H1 (cell line): Measurements from ENCODE around the gene CPNE5. TPM values are rescaled to one million over a fixed set of nuclear protein-coding genes. Genes with fewer than 3 reads are reported as not detected.

Source experiments
- CTCF ChIA-PET: fragments of 300-600 bp; sonication (Branson Sonifier 250); formaldehyde crosslinking; loops from one replicate; lab custom pipeline; 2021; ENCODE audit not compliant: partially characterized antibody; lab: Charles Lee
- POLR2A ChIA-PET: fragments of 300-600 bp; sonication (Branson Sonifier 250); formaldehyde crosslinking; loops from one replicate; lab custom pipeline; 2021; ENCODE audit warnings: inconsistent platforms; ENCODE audit not compliant: partially characterized antibody; lab: Charles Lee
- DNase-seq, 2 experiments: peaks; one replicate each; pipeline versions ENCODE4 v3.0.0 to v3.0.0-alpha.2; 2010 to 2022; ENCODE audit warnings: low spot score in 2 of 2, low read depth in 1 of 2, mixed read lengths in 1 of 2
- FAIRE-seq: peaks from 2 replicates; lab custom pipeline; 2011; peaks lifted over from hg19 to GRCh38; lab: Jason Lieb, UNC
- H2AFZ ChIP-seq: 2 replicates; pipeline ENCODE4 v1.8.1; 2012; ENCODE audit warnings: low read length, inconsistent platforms
- H2AK5ac ChIP-seq: 2 replicates; pipeline ENCODE4 v1.6.1; 2013; ENCODE audit warnings: low read depth, low read length
- H2BK120ac ChIP-seq: replicated peaks from 2 replicates; pipeline ENCODE3; 2013; ENCODE audit warnings: low read depth, low read length, inconsistent platforms
- H2BK12ac ChIP-seq: 2 replicates; pipeline ENCODE4 v1.6.1; 2013; ENCODE audit warnings: low read depth, low read length
- H2BK15ac ChIP-seq: 2 replicates; pipeline ENCODE4 v1.6.1; 2013; ENCODE audit warnings: low read length
- H2BK20ac ChIP-seq: 2 replicates; pipeline ENCODE4 v1.6.1; 2013; ENCODE audit warnings: low read length
- H2BK5ac ChIP-seq: 2 replicates; pipeline ENCODE4 v1.6.1; 2013; ENCODE audit warnings: low read depth, low read length
- H3K14ac ChIP-seq: 2 replicates; pipeline ENCODE4 v1.6.1; 2013; ENCODE audit warnings: inconsistent platforms; ENCODE audit not compliant: insufficient read length
- H3K18ac ChIP-seq: 2 replicates; pipeline ENCODE4 v1.6.1; 2013; ENCODE audit warnings: low read length; ENCODE audit errors: extremely low read depth
- H3K23ac ChIP-seq: 2 replicates; pipeline ENCODE4 v1.6.1; 2013; ENCODE audit warnings: inconsistent platforms; ENCODE audit not compliant: insufficient read length
- H3K23me2 ChIP-seq: 2 replicates; pipeline ENCODE4 v1.6.1; 2013; ENCODE audit warnings: low read depth, low read length
- H3K27ac ChIP-seq: 2 replicates; pipeline ENCODE4 v1.6.1; 2011; ENCODE audit warnings: low read depth, low read length, inconsistent platforms
- H3K27me3 ChIP-seq, 4 experiments: replicated peaks in 1 of 4; 1 replicate in 1 of 4; 2 replicates in 3 of 4; pipeline versions ENCODE4 v1.6.1 to v1.8.1; 2011 to 2013; ENCODE audit warnings: low read length in 3 of 4, mild to moderate bottlenecking in 3 of 4, inconsistent platforms in 2 of 4, mixed read lengths in 2 of 4, moderate library complexity in 1 of 4; ENCODE audit not compliant: control insufficient read depth in 3 of 4, insufficient read depth in 3 of 4; ENCODE audit errors: extremely low read depth in 1 of 4
- H3K36me3 ChIP-seq, 4 experiments: 2 replicates each; pipeline versions ENCODE4 v1.6.1 to v1.8.1; 2011 to 2013; ENCODE audit warnings: mild to moderate bottlenecking in 4 of 4, low read length in 3 of 4, moderate library complexity in 2 of 4, control low read depth in 1 of 4, inconsistent platforms in 1 of 4; ENCODE audit not compliant: insufficient read depth in 4 of 4, control insufficient read depth in 2 of 4
- H3K4ac ChIP-seq: replicated peaks from 2 replicates; pipeline ENCODE3; 2013; ENCODE audit warnings: low read length, low read depth, mixed read lengths, inconsistent platforms; ENCODE audit not compliant: insufficient read length
- H3K4me1 ChIP-seq, 4 experiments: replicated peaks in 1 of 4; 1 replicate in 1 of 4; 2 replicates in 3 of 4; pipeline versions ENCODE4 v1.6.1 to v1.8.1; 2011 to 2013; ENCODE audit warnings: low read length in 3 of 4, inconsistent platforms in 2 of 4, mixed read lengths in 1 of 4; ENCODE audit not compliant: insufficient read depth in 4 of 4, control insufficient read depth in 3 of 4
- H3K4me2 ChIP-seq, 2 experiments: 2 replicates each; pipeline versions ENCODE4 v1.6.1 to v1.8.1; 2011 to 2013; ENCODE audit warnings: low read depth in 2 of 2, low read length in 2 of 2, control low read depth in 1 of 2, inconsistent platforms in 1 of 2, mild to moderate bottlenecking in 1 of 2; ENCODE audit not compliant: insufficient read depth in 1 of 2
- H3K4me3 ChIP-seq, 4 experiments: fragments of 200-600, 300-600 bp in 1 of 4; sonication (generic), shearing (Covaris generic), sonication (Bioruptor Twin) in 1 of 4; 2 replicates each; pipeline versions ENCODE4 v1.5.1 to v1.8.1; 2011 to 2016; ENCODE audit warnings: low read length in 4 of 4, low read depth in 3 of 4, control low read depth in 2 of 4, inconsistent platforms in 2 of 4, mild to moderate bottlenecking in 2 of 4, mixed read lengths in 1 of 4, moderate library complexity in 1 of 4; ENCODE audit not compliant: insufficient read depth in 2 of 4; ENCODE audit errors: extremely low read depth in 1 of 4
- H3K56ac ChIP-seq: replicated peaks from 2 replicates; pipeline ENCODE3; 2013; ENCODE audit warnings: low read depth, mild to moderate bottlenecking, mixed read lengths, low read length, inconsistent platforms; ENCODE audit not compliant: insufficient read length
- H3K79me1 ChIP-seq: 2 replicates; pipeline ENCODE4 v1.6.1; 2013; ENCODE audit warnings: low read depth, low read length, control low read depth
- H3K79me2 ChIP-seq, 2 experiments: 2 replicates each; pipeline versions ENCODE4 v1.6.1 to v1.8.1; 2012 to 2013; ENCODE audit warnings: low read length in 2 of 2, mild to moderate bottlenecking in 2 of 2, inconsistent platforms in 1 of 2; ENCODE audit not compliant: insufficient read depth in 2 of 2, control insufficient read depth in 1 of 2
- H3K9ac ChIP-seq, 4 experiments: replicated peaks in 1 of 4; 1 replicate in 1 of 4; 2 replicates in 3 of 4; pipeline versions ENCODE4 v1.6.1 to v1.8.1; 2011 to 2013; ENCODE audit warnings: low read depth in 3 of 4, low read length in 3 of 4, control low read depth in 2 of 4, mild to moderate bottlenecking in 2 of 4, moderate library complexity in 2 of 4, inconsistent platforms in 1 of 4; ENCODE audit errors: extremely low read depth in 1 of 4
- H3K9me3 ChIP-seq, 2 experiments: 2 replicates each; pipeline versions ENCODE4 v1.6.1 to v1.8.1; 2012 to 2013; ENCODE audit warnings: mild to moderate bottlenecking in 2 of 2, moderate library complexity in 2 of 2, control low read depth in 1 of 2, inconsistent platforms in 1 of 2, low read depth in 1 of 2, low read length in 1 of 2, mixed read lengths in 1 of 2; ENCODE audit not compliant: insufficient read depth in 2 of 2
- H4K20me1 ChIP-seq, 2 experiments: replicated peaks in 1 of 2; 2 replicates each; pipeline versions ENCODE3 to v1.8.1; 2011 to 2013; ENCODE audit warnings: inconsistent platforms in 2 of 2, low read length in 2 of 2, mild to moderate bottlenecking in 1 of 2; ENCODE audit not compliant: insufficient read depth in 2 of 2, control insufficient read depth in 1 of 2
- H4K5ac ChIP-seq: 2 replicates; pipeline ENCODE4 v1.6.1; 2013; ENCODE audit warnings: low read length, low read depth, mixed read lengths, inconsistent platforms; ENCODE audit not compliant: insufficient read length
- H4K8ac ChIP-seq: 2 replicates; pipeline ENCODE4 v1.8.0; 2013; ENCODE audit warnings: mild to moderate bottlenecking, moderate library complexity, low read length, inconsistent platforms; ENCODE audit not compliant: insufficient read depth; ENCODE audit errors: extremely low read depth
- H4K91ac ChIP-seq: replicated peaks from 2 replicates; pipeline ENCODE3; 2013; ENCODE audit warnings: low read length, mixed read lengths, inconsistent platforms; ENCODE audit not compliant: insufficient read length
- FOSL1 ChIP-seq: IDR thresholded peaks from 2 replicates; pipeline ENCODE4 v1.6.1; 2011; ENCODE audit warnings: mild to moderate bottlenecking, low read depth, low read length, moderate library complexity; ENCODE audit not compliant: insufficient read depth
- PHF8 ChIP-seq: fragments of 200-600 bp; sonication (generic); conservative IDR thresholded peaks from 2 replicates; pipeline ENCODE4 v1.7.1; 2012; ENCODE audit warnings: low read depth, mild to moderate bottlenecking, inconsistent platforms, low read length, moderate library complexity
- WGBS, 2 experiments: shearing (Covaris generic) in 1 of 2; methylation state at CpG; one replicate each; pipeline versions ENCODE4 v1.1.6 to v1.1.7; 2013 to 2015; ENCODE audit warnings: low lambda C conversion rate in 2 of 2, mixed read lengths in 2 of 2, inconsistent platforms in 1 of 2, low coverage in 1 of 2, missing lambda C conversion rate in 1 of 2; ENCODE audit not compliant: insufficient replicate concordance in 2 of 2, insufficient coverage in 1 of 2, insufficient read length in 1 of 2; ENCODE audit errors: extremely low coverage in 1 of 2, missing lambda C conversion rate in 1 of 2; 5-methylcytosine and 5-hydroxymethylcytosine counted together
- polyA plus RNA-seq, 7 experiments: library from polyadenylated mRNA; depleted of rRNA in 3 of 7; stranded (reverse) in 5 of 7; unstranded in 2 of 7; fragments of >200 nt in 5 of 7; fragments of 200-250 nt in 2 of 7; gene quantifications; 1 replicate in 5 of 7; 2 replicates in 1 of 7; 4 replicates in 1 of 7; pipeline versions ENCODE4 v1.2.1 to v1.2.3, GENCODE V29; 2011 to 2013; ENCODE audit warnings: missing spikeins in 2 of 7, mixed read lengths in 2 of 7
- total RNA-seq: library from RNA; stranded (reverse); fragmentation: NEBNext Ultra II Directional; extraction: Animal tissue kit (Norgen Biotek cat#: 25700); gene quantifications from 2 replicates; pipeline ENCODE4 v1.2.1, GENCODE V29; 2021
- TF ChIP-seq, protein P1 (sequence below), 3 experiments: IDR thresholded peaks; 1 replicate in 2 of 3; 2 replicates in 1 of 3; pipeline versions ENCODE4 v1.5.1 to v1.6.1; 2011; ENCODE audit warnings: low read length in 3 of 3, mild to moderate bottlenecking in 3 of 3, inconsistent platforms in 2 of 3, low read depth in 1 of 3, moderate library complexity in 1 of 3; ENCODE audit not compliant: insufficient read depth in 1 of 3; ENCODE audit errors: control extremely low read depth in 1 of 3

The CPNE5 gene
- total and polyA plus RNA-seq, 2 of the 8 experiments (the other 6 are each of a cell fraction or from before 2014, with no cell fraction given): 0.88 to 1.8 TPM

DNA sequence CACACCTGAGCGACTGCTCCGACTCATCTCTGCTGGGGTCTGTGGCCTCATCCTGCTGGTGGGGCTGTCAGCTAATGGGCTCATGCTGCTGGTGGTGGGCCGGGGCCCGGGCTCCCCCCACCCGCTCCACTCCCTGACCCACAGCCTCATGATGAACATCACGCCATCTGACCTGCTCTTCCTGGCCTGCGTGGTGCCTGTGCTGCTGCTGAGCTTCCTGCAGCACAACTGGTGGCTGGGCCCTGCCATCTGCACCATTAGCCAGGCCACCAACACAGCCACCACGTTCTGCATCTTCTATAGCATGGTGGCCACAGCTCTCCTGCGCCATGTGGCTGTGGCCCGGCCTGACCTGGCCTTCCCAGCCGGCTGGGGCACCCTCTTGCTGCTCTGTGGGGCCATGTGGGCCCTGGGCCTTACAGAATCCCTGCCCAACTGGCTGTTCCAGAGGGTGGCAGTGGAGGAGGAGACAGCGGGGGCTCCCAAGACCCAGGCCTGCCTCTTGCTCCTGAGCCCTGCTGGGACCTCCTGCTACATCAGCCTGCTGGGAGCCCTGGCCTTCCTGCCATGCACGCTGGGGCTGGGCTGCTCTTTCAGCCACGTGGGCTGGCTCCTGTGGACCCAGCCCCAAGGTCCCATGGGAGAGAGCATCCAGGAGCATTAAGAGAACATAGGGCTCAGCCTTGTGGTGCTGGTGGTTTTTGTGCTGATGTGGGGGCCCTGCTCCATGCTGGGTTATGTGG is 102.0 kb downstream of the CPNE5 start:
- no peak overlapping the region for H3K4me2 ChIP-seq
- no peak overlapping the region for H2BK120ac ChIP-seq
- ChIA-PET CTCF (interaction anchor here (0.9 to 1.2 kb wide), 5 partner anchors 15 to 281 kb away, joined by 3 to 4 read pairs (median 3); no protein-coding TSS in a partner anchor), POLR2A (interaction anchor here (1.0 kb wide), 1 partner anchor 31 kb away, joined by 4 read pairs; no protein-coding TSS in a partner anchor)
- DNase-seq: no peak
- H2BK20ac ChIP-seq: no peak overlapping the region
- FAIRE-seq: no peak
- H3K27ac ChIP-seq: no peak overlapping the region
- H3K79me1 ChIP-seq: no peaks in the 10 kb centered on the region
- H3K36me3 ChIP-seq: no peaks in the 10 kb centered on the region
- H3K79me2 ChIP-seq: no peaks in the 10 kb centered on the region
- no peak overlapping the region for H2BK12ac ChIP-seq
- no peaks in the 10 kb centered on the region; a peak in 1 of 7 replicates for H3K27me3 ChIP-seq
- H3K14ac ChIP-seq: no peak overlapping the region
- H3K23ac ChIP-seq: no peak overlapping the region
- no peak overlapping the region for H2BK15ac ChIP-seq
- no peak overlapping the region for H4K5ac ChIP-seq
- 90% methylated on average over 14 of the region's 14 CpGs; no CpG with 5 or more reads in 1 of the 2 experiments for WGBS, 2 experiments
- no peak overlapping the region for H4K91ac ChIP-seq
- no peaks in the 10 kb centered on the region for H3K9me3 ChIP-seq
- no peaks in the 10 kb centered on the region for H3K23me2 ChIP-seq
- H3K56ac ChIP-seq: no peak overlapping the region
- peak overlapping the region; percentile 57; the same call in 1 of the 2 replicates for H4K8ac ChIP-seq
- no peak for TF ChIP-seq FOSL1
- TF ChIP-seq, protein P1, sequence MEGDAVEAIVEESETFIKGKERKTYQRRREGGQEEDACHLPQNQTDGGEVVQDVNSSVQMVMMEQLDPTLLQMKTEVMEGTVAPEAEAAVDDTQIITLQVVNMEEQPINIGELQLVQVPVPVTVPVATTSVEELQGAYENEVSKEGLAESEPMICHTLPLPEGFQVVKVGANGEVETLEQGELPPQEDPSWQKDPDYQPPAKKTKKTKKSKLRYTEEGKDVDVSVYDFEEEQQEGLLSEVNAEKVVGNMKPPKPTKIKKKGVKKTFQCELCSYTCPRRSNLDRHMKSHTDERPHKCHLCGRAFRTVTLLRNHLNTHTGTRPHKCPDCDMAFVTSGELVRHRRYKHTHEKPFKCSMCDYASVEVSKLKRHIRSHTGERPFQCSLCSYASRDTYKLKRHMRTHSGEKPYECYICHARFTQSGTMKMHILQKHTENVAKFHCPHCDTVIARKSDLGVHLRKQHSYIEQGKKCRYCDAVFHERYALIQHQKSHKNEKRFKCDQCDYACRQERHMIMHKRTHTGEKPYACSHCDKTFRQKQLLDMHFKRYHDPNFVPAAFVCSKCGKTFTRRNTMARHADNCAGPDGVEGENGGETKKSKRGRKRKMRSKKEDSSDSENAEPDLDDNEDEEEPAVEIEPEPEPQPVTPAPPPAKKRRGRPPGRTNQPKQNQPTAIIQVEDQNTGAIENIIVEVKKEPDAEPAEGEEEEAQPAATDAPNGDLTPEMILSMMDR (IDR thresholded peaks at IDR 0.05; ENCODE audit: control extremely low read depth in 1 of 3, insufficient read depth in 1 of 3, low read depth in 1 of 3, low read length in 3 of 3): no peak
- no peak for TF ChIP-seq PHF8
- TF ChIP-seq, all 59 proteins: peak for 0
- Histone ChIP-seq H2BK5ac (no peak overlapping the region), H2AK5ac (no peak overlapping the region), H3K4me3 (no peak overlapping the region), H3K18ac (no peak overlapping the region), H2AFZ (no peak overlapping the region), H3K4ac (no peak overlapping the region), H3K9ac (no peak overlapping the region), H4K20me1 (no peaks in the 10 kb centered on the region), H3K4me1 (peaks cover 0 to 5% (median 3%) of the 10 kb centered on the region in 4 experiments; a peak in 4 of 7 replicates)
